ENCODE results near the gene DIRAS2. TPM values are rescaled to one million over a fixed set of nuclear protein-coding genes. Genes with fewer than 3 reads are reported as not detected.

The DIRAS2 gene
- total and polyA plus RNA-seq, 3 donors from 2014 or later: 0.12 to 0.29 TPM; not detected in 1

- intact Hi-C loops (cut with DNase I; ENCODE audit: low total_unique reads): no loop called here
- Histone ChIP-seq H3K36me3 (ENCODE audit: low read depth, missing control alignments) (no peaks in the 10 kb centered on the region), H3K9me3 (no peaks in the 10 kb centered on the region), H3K4me3 (no peak overlapping the region), H3K27ac (no peak overlapping the region), H3K4me1 (no peaks in the 10 kb centered on the region), H3K27me3 (no peaks in the 10 kb centered on the region)
- WGBS, 2 donors: 62 to 64% methylated on average over 10 of the region's 10 CpGs
- TF ChIP-seq POLR2A (IDR thresholded peaks at IDR 0.05) (no peak), CTCF (IDR thresholded peaks at IDR 0.05) (no peak)
- no peak for DNase-seq
Observed at GRCh38 chr9:90607701-90608516, 34.7 kb downstream of the DIRAS2 start.

GRCh38 chr9:90600029-90600428, 42.6 kb downstream of the DIRAS2 start:
- 67 to 71% methylated on average over 1 of the region's 1 CpG for WGBS, 2 donors
- Histone ChIP-seq H3K4me3 (no peak overlapping the region), H3K9me3 (no peaks in the 10 kb centered on the region), H3K27ac (no peak overlapping the region), H3K36me3 (ENCODE audit: low read depth, missing control alignments) (no peaks in the 10 kb centered on the region), H3K4me1 (no peaks in the 10 kb centered on the region), H3K27me3 (no peaks in the 10 kb centered on the region)
- no peak for DNase-seq
- intact Hi-C loops (cut with DNase I; ENCODE audit: low total_unique reads): no loop called here
- TF ChIP-seq POLR2A (IDR thresholded peaks at IDR 0.05) (no peak), CTCF (IDR thresholded peaks at IDR 0.05) (no peak)

- Histone ChIP-seq H3K4me1 (no peaks in the 10 kb centered on the region), H3K4me3 (no peak overlapping the region), H3K9me3 (no peaks in the 10 kb centered on the region), H3K27me3 (no peaks in the 10 kb centered on the region), H3K36me3 (ENCODE audit: low read depth, missing control alignments) (no peaks in the 10 kb centered on the region), H3K27ac (no peak overlapping the region)
- 80 to 90% methylated on average over 5 of the region's 5 CpGs for WGBS, 2 donors
- DNase-seq: no peak
- intact Hi-C loops (cut with DNase I; ENCODE audit: low total_unique reads): no loop called here
- TF ChIP-seq CTCF (IDR thresholded peaks at IDR 0.05): no peak
- TF ChIP-seq POLR2A (IDR thresholded peaks at IDR 0.05): no peak
Observed at GRCh38 chr9:90598191-90598590, 44.4 kb downstream of the DIRAS2 start.

GRCh38 chr9:90593646-90594045, 49.0 kb downstream of the DIRAS2 start:
- no peaks in the 10 kb centered on the region for H3K36me3 ChIP-seq (ENCODE audit: low read depth, missing control alignments)
- no peak for DNase-seq
- H3K27me3 ChIP-seq: no peaks in the 10 kb centered on the region
- TF ChIP-seq CTCF (IDR thresholded peaks at IDR 0.05) (no peak), POLR2A (IDR thresholded peaks at IDR 0.05) (no peak)
- no peak overlapping the region for H3K27ac ChIP-seq
- intact Hi-C loops (cut with DNase I; ENCODE audit: low total_unique reads): no loop called here
- no peaks in the 10 kb centered on the region for H3K4me1 ChIP-seq
- WGBS, 2 donors: 59 to 74% methylated on average over 2 of the region's 2 CpGs
- no peak overlapping the region for H3K4me3 ChIP-seq
- H3K9me3 ChIP-seq: no peaks in the 10 kb centered on the region

- no peaks in the 10 kb centered on the region for H3K9me3 ChIP-seq
- intact Hi-C loops (cut with DNase I; ENCODE audit: low total_unique reads): no loop called here
- H3K27ac ChIP-seq: no peak overlapping the region
- DNase-seq: no peak
- H3K4me3 ChIP-seq: no peak overlapping the region
- H3K27me3 ChIP-seq: no peaks in the 10 kb centered on the region
- H3K36me3 ChIP-seq (ENCODE audit: low read depth, missing control alignments): no peaks in the 10 kb centered on the region
- TF ChIP-seq CTCF (IDR thresholded peaks at IDR 0.05) (no peak), POLR2A (IDR thresholded peaks at IDR 0.05) (no peak)
- WGBS, 2 donors: 79 to 80% methylated on average over 2 of the region's 2 CpGs
- H3K4me1 ChIP-seq: no peaks in the 10 kb centered on the region
Observed at GRCh38 chr9:90580576-90580975, 62.0 kb downstream of the DIRAS2 start.
